DMS 273 (cell line): ENCODE measurements around the gene OAS2.

ENCODE experiments used
- DNase-seq: peaks from one replicate; lab custom pipeline; 2025; ENCODE audit not compliant: unreplicated experiment; lab: John Stamatoyannopoulos, UW

The OAS2 gene

DNA sequence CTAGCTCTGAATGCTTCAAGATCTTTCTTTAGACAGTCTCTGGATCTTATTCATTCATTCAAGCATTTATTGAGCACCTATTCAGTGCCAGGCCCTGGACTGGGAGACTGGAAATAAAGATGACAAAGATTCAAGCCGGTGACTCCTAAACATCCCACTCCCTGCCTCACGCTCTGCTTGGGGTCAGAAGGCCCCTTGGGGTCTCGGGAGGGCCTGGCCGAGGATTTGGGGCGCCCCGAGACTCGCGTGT is 78.0 kb downstream of the OAS2 start:
- DNase-seq: no peak

DNA sequence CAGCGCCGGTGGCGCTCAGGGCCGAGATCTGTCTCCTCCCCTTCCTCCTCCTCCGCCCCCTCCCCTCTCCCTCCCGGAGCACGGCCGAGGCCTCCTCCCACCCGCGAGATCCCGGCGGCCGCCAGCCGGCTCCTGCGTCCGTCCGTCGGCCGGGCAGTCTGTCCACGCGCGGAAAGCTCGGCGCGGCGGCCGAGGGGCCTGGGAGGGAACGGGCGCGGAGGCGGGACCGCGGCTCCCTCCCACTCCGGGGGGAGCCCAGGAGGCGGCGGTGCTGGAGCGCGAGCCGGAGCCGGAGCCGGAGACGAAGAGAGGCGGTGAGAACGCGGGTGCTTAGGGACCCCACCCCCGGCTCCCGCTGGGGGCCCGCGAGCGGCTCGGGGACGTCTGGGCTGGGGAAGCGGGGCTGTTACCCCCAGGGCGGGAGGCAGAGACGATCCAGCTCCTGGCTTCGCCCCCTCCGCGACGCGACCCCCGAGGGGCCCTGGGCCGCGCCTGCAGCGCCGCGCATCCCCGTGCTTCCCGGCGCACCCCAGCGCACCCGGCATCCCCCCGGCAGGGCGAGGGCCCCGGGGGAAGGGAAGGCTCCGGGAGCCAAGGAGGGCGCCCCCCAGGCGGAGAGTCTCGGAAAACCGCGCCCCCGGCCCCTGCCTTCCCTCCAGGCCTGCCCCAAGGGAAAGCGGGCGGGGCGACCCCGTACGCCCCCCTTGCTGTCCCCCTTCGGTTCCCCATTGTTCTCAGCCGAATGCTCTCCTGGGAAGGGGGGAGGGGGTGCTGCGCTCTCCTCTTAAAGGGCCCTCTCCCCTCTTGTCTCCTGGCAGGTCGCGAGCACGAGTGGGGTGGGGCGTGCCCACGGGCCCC is 78.5 kb downstream of the OAS2 start, which contains the start of gene DTX1:
Gene DTX1, plus strand, starts transcription at position 100 of the 858 bp plus-strand sequence. CDS start 1,463 bp downstream, outside the sequence.
- DNase-seq: peak; percentile 41

- DNase-seq: no peak
Observed at GRCh38 chr12:113057565-113058485, 79.5 kb downstream of the OAS2 start.

DNA sequence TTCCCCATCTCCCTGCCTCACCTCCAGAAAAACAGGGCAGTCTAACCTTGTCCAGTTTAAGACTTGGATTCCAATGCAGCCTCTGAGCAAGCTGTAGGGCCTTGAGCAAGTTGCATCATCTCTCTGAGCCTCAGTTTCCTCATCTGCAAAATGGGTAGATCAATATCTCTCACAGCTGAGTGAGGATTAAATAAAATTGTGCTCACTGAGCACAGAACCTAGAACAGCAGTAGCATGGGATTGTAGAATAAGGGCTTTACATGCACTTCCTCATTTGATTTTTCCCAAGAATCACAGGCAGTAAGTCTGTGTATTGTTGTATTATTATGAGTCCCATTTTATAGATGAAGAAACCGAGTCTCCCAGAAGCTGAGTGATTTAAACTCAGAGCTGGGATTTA is 80.2 kb downstream of the OAS2 start:
- DNase-seq: no peak

GRCh38 chr12:113059071-113059595 is 80.8 kb downstream of the OAS2 start:
- no peak for DNase-seq

GRCh38 chr12:113060336-113060960 is 82.1 kb downstream of the OAS2 start:
- no peak for DNase-seq

DNA sequence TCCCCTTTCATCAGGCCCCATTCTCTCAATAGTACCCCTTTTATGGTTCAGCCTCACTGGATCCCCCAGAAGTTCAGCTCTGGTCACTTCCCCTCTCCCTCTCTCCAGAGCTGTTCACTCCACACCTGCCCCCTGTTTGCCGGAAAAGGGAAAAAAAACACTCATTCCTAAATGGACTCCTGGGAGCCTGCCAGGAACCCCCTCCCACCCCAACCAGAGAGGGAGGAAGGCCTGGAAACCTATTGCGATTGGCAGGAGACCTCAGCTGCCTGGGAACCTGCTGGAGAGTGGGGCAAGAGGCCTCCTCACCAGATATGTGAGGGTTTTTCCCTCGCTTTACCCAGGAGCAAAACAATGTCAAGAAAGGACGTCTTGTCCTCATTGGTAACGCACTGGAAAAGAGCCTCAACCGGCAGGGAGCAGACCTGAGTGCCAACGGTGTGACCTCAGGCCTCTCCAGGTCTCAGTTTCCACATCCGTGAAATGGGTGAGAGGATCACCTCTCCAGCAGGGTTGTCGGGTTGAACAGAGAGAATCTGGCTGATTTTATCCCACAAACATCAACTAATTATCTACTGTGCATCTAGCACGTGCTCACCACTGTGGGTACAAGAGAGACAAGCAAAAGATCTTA is 82.9 kb downstream of the OAS2 start:
- DNase-seq: no peak
